Fibroblast of the aortic adventitia (primary cell): Measurements from ENCODE around the gene TSPAN32. TPM values are rescaled to one million over a fixed set of nuclear protein-coding genes. Genes with fewer than 3 reads are reported as not detected.

Source experiments
- DNase-seq: peaks from one replicate; pipeline ENCODE4 v3.0.0-alpha.2; 2010; ENCODE audit warnings: low read depth
- H3K4me3 ChIP-seq: 2 replicates; pipeline ENCODE4 v1.5.1; 2011; ENCODE audit warnings: low read depth, mild to moderate bottlenecking, control low read depth, low read length, moderate library complexity
- CTCF ChIP-seq: IDR thresholded peaks from 2 replicates; pipeline ENCODE4 v1.5.1; 2011; ENCODE audit warnings: mild to moderate bottlenecking, low read length, control low read depth, inconsistent platforms; ENCODE audit not compliant: insufficient read depth
- total RNA-seq: library from RNA; depleted of rRNA; stranded (reverse); fragments of >200 nt; gene quantifications from 2 replicates; pipeline ENCODE4 v1.2.3, GENCODE V29; 2012; ENCODE audit warnings: low replicate concordance

The TSPAN32 gene
- total RNA-seq, 1 donor = under 0.01 TPM

- no peak for TF ChIP-seq CTCF
- no peak overlapping the region for H3K4me3 ChIP-seq
- no peak for DNase-seq
These were observed 11.5 kb downstream of the TSPAN32 start for GRCh38 chr11:2313051-2313951.

- no peak for DNase-seq
- no peak for TF ChIP-seq CTCF
- H3K4me3 ChIP-seq = no peak overlapping the region
These were observed 12.3 kb downstream of the TSPAN32 start for GRCh38 chr11:2314136-2314524.

GRCh38 chr11:2314525-2315394 is 12.9 kb downstream of the TSPAN32 start:
- TF ChIP-seq CTCF = no peak
- no peak overlapping the region for H3K4me3 ChIP-seq
- peak; percentile 96 for DNase-seq

GRCh38 chr11:2315395-2316168 is 13.8 kb downstream of the TSPAN32 start:
- no peak for DNase-seq
- H3K4me3 ChIP-seq = no peak overlapping the region
- TF ChIP-seq CTCF = no peak

GRCh38 chr11:2316169-2316962 is 14.6 kb downstream of the TSPAN32 start:
- DNase-seq = no peak
- no peak overlapping the region for H3K4me3 ChIP-seq
- TF ChIP-seq CTCF = no peak

GRCh38 chr11:2316963-2317244 is 15.1 kb downstream of the TSPAN32 start:
- TF ChIP-seq CTCF = no peak
- DNase-seq = no peak
- H3K4me3 ChIP-seq = no peak overlapping the region
